ENCODE data around the gene MAPKAPK2. TPM values are rescaled to one million over a fixed set of nuclear protein-coding genes. Genes with fewer than 3 reads are reported as not detected.

MAPKAPK2 gene
- polyA plus RNA-seq, 1 of the 3 experiments (the other 2 are of a cell fraction), result 46.8 TPM

DNA sequence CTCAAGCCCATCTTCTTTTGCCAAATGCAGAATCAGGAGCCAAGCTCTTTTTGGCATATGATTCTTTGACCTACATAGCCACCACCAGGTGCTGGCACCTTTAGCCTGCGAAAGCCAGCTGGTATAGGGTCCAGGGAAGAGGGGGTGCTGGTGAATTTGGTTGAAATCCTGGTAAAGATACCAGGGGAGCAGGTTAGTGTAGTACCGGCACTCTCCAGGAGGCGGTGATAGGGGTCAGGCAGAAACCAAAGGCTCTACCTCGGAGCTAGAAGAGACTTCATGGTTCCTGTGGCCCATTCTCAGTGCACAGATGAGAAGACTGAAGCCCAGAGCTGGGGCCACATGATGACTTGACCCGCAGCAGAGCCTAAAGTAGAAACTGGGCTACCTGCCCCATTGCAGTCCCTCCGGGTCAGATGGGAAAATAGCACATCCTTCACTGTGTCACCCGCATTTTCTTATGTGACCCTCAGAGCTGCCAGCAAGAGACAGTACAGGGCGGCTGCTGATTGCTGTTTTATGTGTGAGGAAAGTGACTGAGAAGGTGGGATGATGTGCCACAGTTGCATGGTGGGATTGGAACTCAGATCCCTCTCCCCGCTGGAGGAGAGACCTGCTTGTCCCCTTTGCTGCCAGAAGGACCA lies 49.9 kb downstream of the MAPKAPK2 start:
- TF ChIP-seq, protein P1, sequence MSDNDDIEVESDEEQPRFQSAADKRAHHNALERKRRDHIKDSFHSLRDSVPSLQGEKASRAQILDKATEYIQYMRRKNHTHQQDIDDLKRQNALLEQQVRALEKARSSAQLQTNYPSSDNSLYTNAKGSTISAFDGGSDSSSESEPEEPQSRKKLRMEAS (IDR thresholded peaks at IDR 0.05; ENCODE audit: low read depth), result no peak
- TF ChIP-seq GABPA (IDR thresholded peaks at IDR 0.05; ENCODE audit: low read depth) (no peak), SIN3A (IDR thresholded peaks at IDR 0.05; ENCODE audit: borderline replicate concordance, low read depth, low read length) (no peak), CHD2 (IDR thresholded peaks at IDR 0.05; ENCODE audit: low read length, partially characterized antibody) (no peak), RAD21 (IDR thresholded peaks at IDR 0.05; ENCODE audit: low read length) (peak; percentile 85), RFX5 (IDR thresholded peaks at IDR 0.05; ENCODE audit: low read length) (no peak), MEF2A (IDR thresholded peaks at IDR 0.05; ENCODE audit: borderline replicate concordance, low read depth) (no peak), JUND (IDR thresholded peaks at IDR 0.05) (no peak), FOXJ3 (CRISPR knock-in tag; IDR thresholded peaks at IDR 0.05) (no peak), TCF12 (IDR thresholded peaks at IDR 0.05) (no peak), RXRA (IDR thresholded peaks at IDR 0.05; ENCODE audit: borderline replicate concordance, low read depth) (no peak), NRF1 (IDR thresholded peaks at IDR 0.05; ENCODE audit: low read depth, low read length) (no peak), SMC3 (IDR thresholded peaks at IDR 0.05; ENCODE audit: low read depth, low read length) (peak; percentile 85), GATA2 (CRISPR knock-in tag; IDR thresholded peaks at IDR 0.05) (no peak), EP300 (IDR thresholded peaks at IDR 0.05; ENCODE audit: borderline replicate concordance in 1 of 2, low read depth in 1 of 2, low read length in 1 of 2) (no peak), EZH2phosphoT487 (IDR thresholded peaks at IDR 0.05; ENCODE audit: borderline replicate concordance, low read depth) (no peak), TAF1 (IDR thresholded peaks at IDR 0.05; ENCODE audit: borderline replicate concordance, low read depth, low read length) (no peak), YY1 (IDR thresholded peaks at IDR 0.05; ENCODE audit: low read depth) (no peak), RCOR1 (IDR thresholded peaks at IDR 0.05; ENCODE audit: low read length) (no peak)
- TF ChIP-seq, protein P2, sequence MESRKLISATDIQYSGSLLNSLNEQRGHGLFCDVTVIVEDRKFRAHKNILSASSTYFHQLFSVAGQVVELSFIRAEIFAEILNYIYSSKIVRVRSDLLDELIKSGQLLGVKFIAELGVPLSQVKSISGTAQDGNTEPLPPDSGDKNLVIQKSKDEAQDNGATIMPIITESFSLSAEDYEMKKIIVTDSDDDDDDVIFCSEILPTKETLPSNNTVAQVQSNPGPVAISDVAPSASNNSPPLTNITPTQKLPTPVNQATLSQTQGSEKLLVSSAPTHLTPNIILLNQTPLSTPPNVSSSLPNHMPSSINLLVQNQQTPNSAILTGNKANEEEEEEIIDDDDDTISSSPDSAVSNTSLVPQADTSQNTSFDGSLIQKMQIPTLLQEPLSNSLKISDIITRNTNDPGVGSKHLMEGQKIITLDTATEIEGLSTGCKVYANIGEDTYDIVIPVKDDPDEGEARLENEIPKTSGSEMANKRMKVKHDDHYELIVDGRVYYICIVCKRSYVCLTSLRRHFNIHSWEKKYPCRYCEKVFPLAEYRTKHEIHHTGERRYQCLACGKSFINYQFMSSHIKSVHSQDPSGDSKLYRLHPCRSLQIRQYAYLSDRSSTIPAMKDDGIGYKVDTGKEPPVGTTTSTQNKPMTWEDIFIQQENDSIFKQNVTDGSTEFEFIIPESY (IDR thresholded peaks at IDR 0.05; ENCODE audit: borderline replicate concordance, low read depth), result no peak
- TF ChIP-seq, protein P3, sequence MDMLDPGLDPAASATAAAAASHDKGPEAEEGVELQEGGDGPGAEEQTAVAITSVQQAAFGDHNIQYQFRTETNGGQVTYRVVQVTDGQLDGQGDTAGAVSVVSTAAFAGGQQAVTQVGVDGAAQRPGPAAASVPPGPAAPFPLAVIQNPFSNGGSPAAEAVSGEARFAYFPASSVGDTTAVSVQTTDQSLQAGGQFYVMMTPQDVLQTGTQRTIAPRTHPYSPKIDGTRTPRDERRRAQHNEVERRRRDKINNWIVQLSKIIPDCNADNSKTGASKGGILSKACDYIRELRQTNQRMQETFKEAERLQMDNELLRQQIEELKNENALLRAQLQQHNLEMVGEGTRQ (IDR thresholded peaks at IDR 0.05; ENCODE audit: borderline replicate concordance, low read depth, low read length), result no peak
- TF ChIP-seq, protein P4, sequence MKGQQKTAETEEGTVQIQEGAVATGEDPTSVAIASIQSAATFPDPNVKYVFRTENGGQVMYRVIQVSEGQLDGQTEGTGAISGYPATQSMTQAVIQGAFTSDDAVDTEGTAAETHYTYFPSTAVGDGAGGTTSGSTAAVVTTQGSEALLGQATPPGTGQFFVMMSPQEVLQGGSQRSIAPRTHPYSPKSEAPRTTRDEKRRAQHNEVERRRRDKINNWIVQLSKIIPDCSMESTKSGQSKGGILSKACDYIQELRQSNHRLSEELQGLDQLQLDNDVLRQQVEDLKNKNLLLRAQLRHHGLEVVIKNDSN (IDR thresholded peaks at IDR 0.05; ENCODE audit: borderline replicate concordance, low read depth), result no peak
- TF ChIP-seq, protein P5, sequence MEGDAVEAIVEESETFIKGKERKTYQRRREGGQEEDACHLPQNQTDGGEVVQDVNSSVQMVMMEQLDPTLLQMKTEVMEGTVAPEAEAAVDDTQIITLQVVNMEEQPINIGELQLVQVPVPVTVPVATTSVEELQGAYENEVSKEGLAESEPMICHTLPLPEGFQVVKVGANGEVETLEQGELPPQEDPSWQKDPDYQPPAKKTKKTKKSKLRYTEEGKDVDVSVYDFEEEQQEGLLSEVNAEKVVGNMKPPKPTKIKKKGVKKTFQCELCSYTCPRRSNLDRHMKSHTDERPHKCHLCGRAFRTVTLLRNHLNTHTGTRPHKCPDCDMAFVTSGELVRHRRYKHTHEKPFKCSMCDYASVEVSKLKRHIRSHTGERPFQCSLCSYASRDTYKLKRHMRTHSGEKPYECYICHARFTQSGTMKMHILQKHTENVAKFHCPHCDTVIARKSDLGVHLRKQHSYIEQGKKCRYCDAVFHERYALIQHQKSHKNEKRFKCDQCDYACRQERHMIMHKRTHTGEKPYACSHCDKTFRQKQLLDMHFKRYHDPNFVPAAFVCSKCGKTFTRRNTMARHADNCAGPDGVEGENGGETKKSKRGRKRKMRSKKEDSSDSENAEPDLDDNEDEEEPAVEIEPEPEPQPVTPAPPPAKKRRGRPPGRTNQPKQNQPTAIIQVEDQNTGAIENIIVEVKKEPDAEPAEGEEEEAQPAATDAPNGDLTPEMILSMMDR (IDR thresholded peaks at IDR 0.05), result peak; percentile 72
- POLR2A ChIA-PET, result no interaction called here
- Histone ChIP-seq H3K79me2 (ENCODE audit: insufficient read depth) (no peaks in the 10 kb centered on the region), H3K36me3 (replicated peaks in 1 of 2; ENCODE audit: control insufficient read depth in 1 of 2, insufficient read depth in 2 of 2, low read length in 1 of 2) (peaks cover 13 to 45% of the 10 kb centered on the region in 2 experiments), H3K4me3 (ENCODE audit: low read depth in 2 of 2, low read length in 1 of 2) (no peak overlapping the region; a peak in 1 of 4 replicates), H3F3A (replicated peaks; ENCODE audit: insufficient read depth) (no peaks in the 10 kb centered on the region), H3K9me3 (no peaks in the 10 kb centered on the region), H3K4me1 (ENCODE audit: control insufficient read depth in 1 of 2, insufficient read depth in 2 of 2, low read depth in 1 of 2, low read length in 1 of 2) (peaks cover 0 to 2% of the 10 kb centered on the region in 2 experiments; a peak in 1 of 4 replicates), H3K27me3 (ENCODE audit: insufficient read depth) (no peaks in the 10 kb centered on the region), H4K20me1 (ENCODE audit: insufficient read depth) (peaks cover 5% of the 10 kb centered on the region; the same call in 1 of the 2 replicates), H3K9me2 (no peaks in the 10 kb centered on the region), H3K27ac (ENCODE audit: low read depth in 2 of 2, low read length in 1 of 2) (no peak overlapping the region), H3K9ac (no peak overlapping the region), H3K4me2 (no peak overlapping the region), H2AFZ (ENCODE audit: low read depth) (no peak overlapping the region)
- peak; percentile 83 for DNase-seq
- CTCF ChIA-PET, result interaction anchor here (0.6 to 16.7 kb wide), 66 partner anchors 8 to 1416 kb away, joined by 3 to 380 read pairs (median 5); partner anchors contain the start of genes FCMR, IL10, IL19 and IL20
- 54% methylated on average over 6 of the region's 9 CpGs for WGBS (ENCODE audit: low lambda C conversion rate)

Measured in SK-N-SH (cell line).